PFSK-1 (cell line): Measurements from ENCODE around the gene TMEM212.

Source experiments
- FOXP2 ChIP-seq: optimal IDR thresholded peaks from 2 replicates; pipeline ENCODE3; 2011; ENCODE audit warnings: borderline replicate concordance, control low read depth, inconsistent platforms; ENCODE audit not compliant: insufficient read depth; ENCODE audit errors: extremely low read length, extremely low read depth
- POLR2AphosphoS5 ChIP-seq: IDR thresholded peaks from 2 replicates; pipeline ENCODE4 v1.6.1; 2012; ENCODE audit warnings: low read depth, mild to moderate bottlenecking, control low read depth, low read length, moderate library complexity
- SIN3A ChIP-seq: IDR thresholded peaks from 2 replicates; pipeline ENCODE4 v1.6.1; 2012; ENCODE audit warnings: mild to moderate bottlenecking, low read length, moderate library complexity, borderline replicate concordance; ENCODE audit not compliant: insufficient read depth
- TAF1 ChIP-seq: IDR thresholded peaks from 2 replicates; pipeline ENCODE4 v1.6.1; 2012; ENCODE audit warnings: low read length, control low read depth, borderline replicate concordance; ENCODE audit not compliant: insufficient read depth
- TF ChIP-seq, protein P1 (sequence below), 2 experiments: IDR thresholded peaks; 2 replicates each; pipeline versions ENCODE4 v1.6.1 to v1.8.0; 2011 to 2012; ENCODE audit warnings: low read depth in 2 of 2, low read length in 2 of 2, control low read depth in 1 of 2, inconsistent platforms in 1 of 2, mild to moderate bottlenecking in 1 of 2, moderate library complexity in 1 of 2; ENCODE audit not compliant: insufficient read depth in 1 of 2

Gene TMEM212

GRCh38 chr3:171908731-171909130 lies 65.6 kb downstream of the TMEM212 start:
- TF ChIP-seq POLR2AphosphoS5 (no peak), SIN3A (no peak), TAF1 (no peak), FOXP2 (no peak)
- TF ChIP-seq, protein P1, sequence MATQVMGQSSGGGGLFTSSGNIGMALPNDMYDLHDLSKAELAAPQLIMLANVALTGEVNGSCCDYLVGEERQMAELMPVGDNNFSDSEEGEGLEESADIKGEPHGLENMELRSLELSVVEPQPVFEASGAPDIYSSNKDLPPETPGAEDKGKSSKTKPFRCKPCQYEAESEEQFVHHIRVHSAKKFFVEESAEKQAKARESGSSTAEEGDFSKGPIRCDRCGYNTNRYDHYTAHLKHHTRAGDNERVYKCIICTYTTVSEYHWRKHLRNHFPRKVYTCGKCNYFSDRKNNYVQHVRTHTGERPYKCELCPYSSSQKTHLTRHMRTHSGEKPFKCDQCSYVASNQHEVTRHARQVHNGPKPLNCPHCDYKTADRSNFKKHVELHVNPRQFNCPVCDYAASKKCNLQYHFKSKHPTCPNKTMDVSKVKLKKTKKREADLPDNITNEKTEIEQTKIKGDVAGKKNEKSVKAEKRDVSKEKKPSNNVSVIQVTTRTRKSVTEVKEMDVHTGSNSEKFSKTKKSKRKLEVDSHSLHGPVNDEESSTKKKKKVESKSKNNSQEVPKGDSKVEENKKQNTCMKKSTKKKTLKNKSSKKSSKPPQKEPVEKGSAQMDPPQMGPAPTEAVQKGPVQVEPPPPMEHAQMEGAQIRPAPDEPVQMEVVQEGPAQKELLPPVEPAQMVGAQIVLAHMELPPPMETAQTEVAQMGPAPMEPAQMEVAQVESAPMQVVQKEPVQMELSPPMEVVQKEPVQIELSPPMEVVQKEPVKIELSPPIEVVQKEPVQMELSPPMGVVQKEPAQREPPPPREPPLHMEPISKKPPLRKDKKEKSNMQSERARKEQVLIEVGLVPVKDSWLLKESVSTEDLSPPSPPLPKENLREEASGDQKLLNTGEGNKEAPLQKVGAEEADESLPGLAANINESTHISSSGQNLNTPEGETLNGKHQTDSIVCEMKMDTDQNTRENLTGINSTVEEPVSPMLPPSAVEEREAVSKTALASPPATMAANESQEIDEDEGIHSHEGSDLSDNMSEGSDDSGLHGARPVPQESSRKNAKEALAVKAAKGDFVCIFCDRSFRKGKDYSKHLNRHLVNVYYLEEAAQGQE (IDR thresholded peaks at IDR 0.05; ENCODE audit: insufficient read depth in 1 of 2, low read depth in 2 of 2, low read length in 2 of 2): no peak
